Mesothelial cell of epicardium (in vitro differentiated cells): ENCODE data around the gene MTF1. TPM values are rescaled to one million over a fixed set of nuclear protein-coding genes. Genes with fewer than 3 reads are reported as not detected.

Experiments
- DNase-seq, 2 experiments: peaks; one replicate each; pipeline ENCODE4 v3.0.0; 2021; ENCODE audit warnings: low spot score in 2 of 2; ENCODE audit not compliant: unreplicated experiment in 2 of 2
- H3K27ac Mint-ChIP-seq: 2 replicates; pipeline ENCODE4 v1.8.0; 2021; ENCODE audit warnings: mixed read lengths
- H3K27me3 Mint-ChIP-seq: 2 replicates; pipeline ENCODE4 v1.8.0; 2021; ENCODE audit warnings: low read depth, mixed read lengths
- H3K36me3 Mint-ChIP-seq: 2 replicates; pipeline ENCODE4 v1.8.0; 2021; ENCODE audit warnings: mixed read lengths
- H3K4me1 Mint-ChIP-seq: 2 replicates; pipeline ENCODE4 v1.8.0; 2021; ENCODE audit warnings: mixed read lengths
- H3K4me3 Mint-ChIP-seq: 2 replicates; pipeline ENCODE4 v1.8.0; 2021; ENCODE audit warnings: mild to moderate bottlenecking, moderate library complexity, mixed read lengths
- H3K9me3 Mint-ChIP-seq: 2 replicates; pipeline ENCODE4 v1.8.0; 2021; ENCODE audit warnings: mixed read lengths
- total RNA-seq: library from RNA; stranded (reverse); gene quantifications from 3 replicates; pipeline ENCODE4 v1.2.1, GENCODE V29; 2021
- TF ChIP-seq, protein P1 (sequence below): fragments of 200-600 bp; sonication (generic); IDR thresholded peaks from one replicate; pipeline ENCODE4 v1.5.0; 2021; ENCODE audit warnings: antibody characterized with exemption; ENCODE audit not compliant: unreplicated experiment

Gene MTF1
- total RNA-seq, 1 donor from 2014 or later: 14.3 TPM

DNA sequence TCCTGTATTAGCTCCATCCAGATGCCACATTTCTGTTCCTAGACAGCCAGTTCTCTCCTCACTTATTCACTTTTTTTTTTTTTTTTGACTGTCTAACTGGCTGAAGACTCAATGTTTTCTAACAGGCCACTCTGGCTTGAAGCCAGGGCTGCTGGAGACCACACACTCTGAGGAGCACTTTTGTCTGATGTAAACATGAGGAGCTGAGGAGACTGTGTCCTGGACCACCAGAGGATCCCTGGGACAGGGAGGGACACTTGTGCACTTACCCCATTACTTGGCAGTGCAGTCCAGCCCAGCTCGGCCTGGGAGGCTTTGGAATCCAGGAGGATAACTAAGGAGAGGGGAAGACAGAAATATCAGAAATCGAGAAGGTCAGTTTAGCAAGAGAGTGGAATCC is 96.9 kb downstream of the MTF1 start:
- DNase-seq: no peak
- TF ChIP-seq, protein P1, sequence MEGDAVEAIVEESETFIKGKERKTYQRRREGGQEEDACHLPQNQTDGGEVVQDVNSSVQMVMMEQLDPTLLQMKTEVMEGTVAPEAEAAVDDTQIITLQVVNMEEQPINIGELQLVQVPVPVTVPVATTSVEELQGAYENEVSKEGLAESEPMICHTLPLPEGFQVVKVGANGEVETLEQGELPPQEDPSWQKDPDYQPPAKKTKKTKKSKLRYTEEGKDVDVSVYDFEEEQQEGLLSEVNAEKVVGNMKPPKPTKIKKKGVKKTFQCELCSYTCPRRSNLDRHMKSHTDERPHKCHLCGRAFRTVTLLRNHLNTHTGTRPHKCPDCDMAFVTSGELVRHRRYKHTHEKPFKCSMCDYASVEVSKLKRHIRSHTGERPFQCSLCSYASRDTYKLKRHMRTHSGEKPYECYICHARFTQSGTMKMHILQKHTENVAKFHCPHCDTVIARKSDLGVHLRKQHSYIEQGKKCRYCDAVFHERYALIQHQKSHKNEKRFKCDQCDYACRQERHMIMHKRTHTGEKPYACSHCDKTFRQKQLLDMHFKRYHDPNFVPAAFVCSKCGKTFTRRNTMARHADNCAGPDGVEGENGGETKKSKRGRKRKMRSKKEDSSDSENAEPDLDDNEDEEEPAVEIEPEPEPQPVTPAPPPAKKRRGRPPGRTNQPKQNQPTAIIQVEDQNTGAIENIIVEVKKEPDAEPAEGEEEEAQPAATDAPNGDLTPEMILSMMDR: no peak
- no peaks in the 10 kb centered on the region for H3K9me3 Mint-ChIP-seq
- H3K27ac Mint-ChIP-seq: no peak overlapping the region
- peaks cover 64% of the 10 kb centered on the region for H3K27me3 Mint-ChIP-seq
- H3K4me3 Mint-ChIP-seq: no peak overlapping the region
- H3K36me3 Mint-ChIP-seq: no peaks in the 10 kb centered on the region
- H3K4me1 Mint-ChIP-seq: no peaks in the 10 kb centered on the region

DNA sequence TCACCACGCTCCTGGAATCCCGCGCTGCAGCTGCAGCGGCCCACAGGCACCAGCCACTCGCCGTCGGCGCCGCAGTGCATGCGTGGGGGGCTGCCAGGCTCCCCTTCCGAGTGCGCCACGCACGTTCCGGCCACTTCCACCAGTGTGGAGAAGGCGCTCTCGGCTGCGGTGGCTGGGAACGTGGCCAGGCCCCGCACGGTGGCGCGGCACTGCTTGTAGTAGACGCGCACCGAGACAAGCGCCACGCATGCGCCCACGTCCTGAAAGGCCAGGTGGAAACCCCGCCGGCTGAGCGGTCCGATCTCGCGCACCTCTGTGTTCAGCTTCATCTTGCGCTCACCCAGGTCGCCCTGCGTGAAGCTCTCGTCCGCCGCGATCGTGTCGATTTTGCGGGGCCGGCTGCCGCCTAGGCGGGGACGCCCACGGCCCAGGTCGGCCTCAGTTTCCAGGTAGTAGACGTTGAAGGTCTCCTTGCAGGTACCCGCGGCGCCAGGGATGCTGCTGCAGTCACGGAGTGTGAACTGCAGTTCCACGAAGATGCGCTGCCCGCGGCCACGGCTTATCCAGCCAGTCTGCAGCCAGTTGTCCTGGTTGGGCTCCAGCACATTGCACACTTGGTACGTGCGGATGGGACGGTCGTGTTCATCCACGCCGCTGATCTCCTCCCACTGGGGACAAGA is 97.8 kb downstream of the MTF1 start:
- no peaks in the 10 kb centered on the region for H3K36me3 Mint-ChIP-seq
- TF ChIP-seq, protein P1: no peak
- DNase-seq: no peak
- peaks cover 55% of the 10 kb centered on the region for H3K27me3 Mint-ChIP-seq
- H3K9me3 Mint-ChIP-seq: no peaks in the 10 kb centered on the region
- H3K4me1 Mint-ChIP-seq: no peaks in the 10 kb centered on the region
- H3K4me3 Mint-ChIP-seq: no peak overlapping the region
- no peak overlapping the region for H3K27ac Mint-ChIP-seq

Other genes starting within 250 kb of the MTF1 start
- 0.20 to 0.51 TPM (median 0.43 TPM) in 3 replicates for gene RSPO1, start 224.7 kb downstream of the MTF1 start, total RNA-seq
- 12.8 to 14.6 TPM (median 13.5 TPM) in 3 replicates for gene CDCA8, start 167.1 kb downstream of the MTF1 start, total RNA-seq
- 0.18 to 0.25 TPM (median 0.24 TPM) in 3 replicates for gene EPHA10, start 94.5 kb downstream of the MTF1 start, total RNA-seq
- 1.4 to 1.8 TPM (median 1.8 TPM) in 3 replicates for gene MANEAL, start 65.7 kb downstream of the MTF1 start, total RNA-seq
- gene C1orf122, start 51.8 kb downstream of the MTF1 start, total RNA-seq: 36.8 to 42.4 TPM (median 41.0 TPM) in 3 replicates
- 18.6 to 21.2 TPM (median 19.8 TPM) in 3 replicates for gene YRDC, start 51.4 kb downstream of the MTF1 start, total RNA-seq
- gene INPP5B, start 87.5 kb upstream of the MTF1 start, total RNA-seq: 20.7 to 21.5 TPM (median 20.9 TPM) in 3 replicates
- gene SF3A3, start 130.4 kb upstream of the MTF1 start, total RNA-seq: 69.8 to 82.2 TPM (median 80.7 TPM) in 3 replicates
- gene FHL3, start 145.9 kb upstream of the MTF1 start, total RNA-seq: 46.1 to 50.6 TPM (median 46.2 TPM) in 3 replicates
- gene UTP11, start 153.1 kb upstream of the MTF1 start, total RNA-seq: 32.3 to 37.2 TPM (median 36.5 TPM) in 3 replicates
- gene POU3F1, start 187.2 kb upstream of the MTF1 start, total RNA-seq: 0.16 to 0.45 TPM (median 0.29 TPM) in 3 replicates